Trophoblast cell (in vitro differentiated cells and primary cell): ENCODE results near the gene CSH1. TPM values are rescaled to one million over a fixed set of nuclear protein-coding genes. Genes with fewer than 3 reads are reported as not detected.
"Not testable (repeated sequence)": the region's sequence is repeated elsewhere in the genome, so short reads cannot be mapped to it uniquely, and the experiment has no call there.

ENCODE experiments used
- DNase-seq, 2 donors: peaks; one replicate each; pipeline ENCODE4 v3.0.0-alpha.2; 2016
- H2AFZ ChIP-seq: 2 replicates; pipeline ENCODE4 v1.6.1; 2013; ENCODE audit warnings: low read length, moderate library complexity, mild to moderate bottlenecking; ENCODE audit not compliant: insufficient read depth, poor library complexity
- H2AK5ac ChIP-seq: 2 replicates; pipeline ENCODE4 v1.6.1; 2013; ENCODE audit warnings: mild to moderate bottlenecking, low read length
- H2BK120ac ChIP-seq: 2 replicates; pipeline ENCODE4 v1.6.1; 2013; ENCODE audit warnings: low read length, mild to moderate bottlenecking, moderate library complexity; ENCODE audit not compliant: insufficient read depth, poor library complexity
- H2BK12ac ChIP-seq: 2 replicates; pipeline ENCODE4 v1.6.1; 2013; ENCODE audit warnings: mild to moderate bottlenecking, low read length, moderate library complexity
- H2BK5ac ChIP-seq: 2 replicates; pipeline ENCODE4 v1.6.1; 2013; ENCODE audit warnings: low read length, low read depth, moderate library complexity, mild to moderate bottlenecking; ENCODE audit not compliant: poor library complexity
- H3K14ac ChIP-seq: 2 replicates; pipeline ENCODE4 v1.6.1; 2013; ENCODE audit warnings: mild to moderate bottlenecking, low read length
- H3K18ac ChIP-seq: 2 replicates; pipeline ENCODE4 v1.6.1; 2013; ENCODE audit warnings: mild to moderate bottlenecking, low read length
- H3K23ac ChIP-seq: 2 replicates; pipeline ENCODE4 v1.6.1; 2013; ENCODE audit warnings: low read length
- H3K27ac ChIP-seq: 2 replicates; pipeline ENCODE4 v1.5.1; 2013; ENCODE audit warnings: low read depth, mild to moderate bottlenecking, inconsistent platforms, low read length, moderate library complexity
- H3K27me3 ChIP-seq: 2 replicates; pipeline ENCODE4 v1.6.1; 2013; ENCODE audit warnings: inconsistent platforms, mild to moderate bottlenecking, low read length, moderate library complexity; ENCODE audit not compliant: insufficient read depth
- H3K36me3 ChIP-seq, 2 experiments: 1 replicate in 1 of 2; 2 replicates in 1 of 2; pipeline ENCODE4 v1.6.1; 2013; ENCODE audit warnings: low read length in 2 of 2, mild to moderate bottlenecking in 2 of 2, moderate library complexity in 1 of 2; ENCODE audit not compliant: insufficient read depth in 2 of 2, control insufficient read depth in 1 of 2
- H3K4ac ChIP-seq: 2 replicates; pipeline ENCODE4 v1.6.1; 2013; ENCODE audit warnings: low read depth, mild to moderate bottlenecking, low read length, moderate library complexity
- H3K4me1 ChIP-seq, 2 experiments: 1 replicate in 1 of 2; 2 replicates in 1 of 2; pipeline ENCODE4 v1.6.1; 2013; ENCODE audit warnings: low read length in 2 of 2, mild to moderate bottlenecking in 2 of 2, moderate library complexity in 1 of 2; ENCODE audit not compliant: insufficient read depth in 2 of 2, control insufficient read depth in 1 of 2
- H3K4me2 ChIP-seq: 2 replicates; pipeline ENCODE4 v1.6.1; 2013; ENCODE audit warnings: inconsistent platforms, mild to moderate bottlenecking, low read length, moderate library complexity
- H3K4me3 ChIP-seq: 2 replicates; pipeline ENCODE4 v1.5.1; 2013; ENCODE audit warnings: mild to moderate bottlenecking, low read depth, low read length, inconsistent platforms
- H3K79me1 ChIP-seq: one replicate; pipeline ENCODE4 v1.6.1; 2013; ENCODE audit warnings: low read length
- H3K79me2 ChIP-seq: 2 replicates; pipeline ENCODE4 v1.6.1; 2013; ENCODE audit warnings: low read length, mild to moderate bottlenecking; ENCODE audit not compliant: control insufficient read depth, insufficient read depth, poor library complexity
- H3K9ac ChIP-seq: 2 replicates; pipeline ENCODE4 v1.6.1; 2013; ENCODE audit warnings: mild to moderate bottlenecking, low read length
- H3K9me3 ChIP-seq: 2 replicates; pipeline ENCODE4 v1.6.1; 2013; ENCODE audit warnings: low read depth, mild to moderate bottlenecking, control low read depth, inconsistent platforms, low read length; ENCODE audit not compliant: insufficient read depth
- H4K12ac ChIP-seq: 2 replicates; pipeline ENCODE4 v1.6.1; 2013; ENCODE audit warnings: low read depth, mild to moderate bottlenecking, low read length, moderate library complexity
- H4K8ac ChIP-seq: 2 replicates; pipeline ENCODE4 v1.6.1; 2013; ENCODE audit warnings: low read depth, mild to moderate bottlenecking, low read length, moderate library complexity
- H4K91ac ChIP-seq: one replicate; pipeline ENCODE4 v1.6.1; 2013; ENCODE audit warnings: low read depth, mild to moderate bottlenecking, low read length, moderate library complexity
- WGBS: extraction: QIAGEN DNeasy Blood & Tissue Kit; methylation state at CpG from one replicate; pipeline ENCODE4 v1.1.7; 2013; ENCODE audit warnings: missing lambda C conversion rate; ENCODE audit not compliant: insufficient read length, insufficient coverage; ENCODE audit errors: extremely low coverage; 5-methylcytosine and 5-hydroxymethylcytosine counted together
- polyA plus RNA-seq: library from polyadenylated mRNA; stranded (reverse); fragments of 200-250 nt; gene quantifications from 2 replicates; pipeline ENCODE4 v1.2.3, GENCODE V29; 2013

The CSH1 gene
- 0.08 TPM in 1 of 2 replicates, not detected in the other for polyA plus RNA-seq

GRCh38 chr17:63896524-63897354 is at the start of gene CSH1:
Gene CSH1 (minus strand): TSS chr17:63896574. CDS start chr17:63896511, 63 bp downstream.
- no CpG with 5 or more reads among the region's 14 CpGs for WGBS
- not testable (repeated sequence) for H2AK5ac ChIP-seq, H2BK5ac ChIP-seq

GRCh38 chr17:63945784-63946439 is 49.5 kb upstream of the CSH1 start:
- WGBS: no CpG with 5 or more reads among the region's 6 CpGs
- no peaks in the 10 kb centered on the region for H3K36me3 ChIP-seq
- no peak overlapping the region for H3K23ac ChIP-seq
- H3K27ac ChIP-seq: no peak overlapping the region
- H3K4ac ChIP-seq: no peak overlapping the region
- DNase-seq: no peak
- H4K12ac ChIP-seq: no peak overlapping the region
- H3K14ac ChIP-seq: no peak overlapping the region
- no peak overlapping the region for H4K91ac ChIP-seq
- H3K9me3 ChIP-seq: peaks cover 1% of the 10 kb centered on the region
- H2AFZ ChIP-seq: no peak overlapping the region
- no peak overlapping the region for H4K8ac ChIP-seq
- H3K79me1 ChIP-seq: no peaks in the 10 kb centered on the region
- H3K4me2 ChIP-seq: no peak overlapping the region
- H2BK120ac ChIP-seq: no peak overlapping the region
- H3K4me3 ChIP-seq: no peak overlapping the region
- no peak overlapping the region for H2AK5ac ChIP-seq
- H2BK5ac ChIP-seq: no peak overlapping the region
- no peak overlapping the region for H3K18ac ChIP-seq
- H3K79me2 ChIP-seq: no peaks in the 10 kb centered on the region
- no peak overlapping the region for H3K9ac ChIP-seq
- H3K4me1 ChIP-seq: no peaks in the 10 kb centered on the region
- H3K27me3 ChIP-seq: no peaks in the 10 kb centered on the region
- no peak overlapping the region for H2BK12ac ChIP-seq

More at GRCh38 chr17:63896524-63897354, at the start of gene CSH1:
- not testable (repeated sequence) for H3K9ac ChIP-seq, DNase-seq, H3K4me1 ChIP-seq, H3K23ac ChIP-seq, H3K27ac ChIP-seq, H3K9me3 ChIP-seq, H3K27me3 ChIP-seq, H4K8ac ChIP-seq, H3K4me2 ChIP-seq, H3K36me3 ChIP-seq, H2BK120ac ChIP-seq, H2BK12ac ChIP-seq, H3K18ac ChIP-seq, H3K14ac ChIP-seq, H2AFZ ChIP-seq, H4K91ac ChIP-seq, H3K79me2 ChIP-seq, H4K12ac ChIP-seq, H3K79me1 ChIP-seq, H3K4ac ChIP-seq, H3K4me3 ChIP-seq

GRCh38 chr17:63944736-63945499 is 48.5 kb upstream of the CSH1 start:
- Histone ChIP-seq H4K8ac (no peak overlapping the region), H3K79me1 (no peaks in the 10 kb centered on the region), H3K36me3 (no peaks in the 10 kb centered on the region), H2AK5ac (no peak overlapping the region), H3K9ac (no peak overlapping the region), H2BK120ac (no peak overlapping the region), H3K27ac (no peak overlapping the region), H3K4me3 (no peak overlapping the region), H4K91ac (no peak overlapping the region), H3K14ac (no peak overlapping the region), H2BK5ac (no peak overlapping the region), H2BK12ac (no peak overlapping the region), H3K9me3 (peaks cover 1% of the 10 kb centered on the region), H3K27me3 (no peaks in the 10 kb centered on the region), H2AFZ (no peak overlapping the region), H4K12ac (no peak overlapping the region), H3K18ac (no peak overlapping the region), H3K4me2 (no peak overlapping the region), H3K4me1 (no peaks in the 10 kb centered on the region), H3K4ac (no peak overlapping the region), H3K79me2 (no peaks in the 10 kb centered on the region), H3K23ac (no peak overlapping the region)
- no CpG with 5 or more reads among the region's 24 CpGs for WGBS
- DNase-seq: no peak

GRCh38 chr17:63943745-63944144 is 47.4 kb upstream of the CSH1 start:
- Histone ChIP-seq H3K9ac (no peak overlapping the region), H2BK5ac (no peak overlapping the region), H3K36me3 (no peaks in the 10 kb centered on the region), H2BK120ac (no peak overlapping the region), H3K23ac (no peak overlapping the region), H3K18ac (no peak overlapping the region), H3K27me3 (no peaks in the 10 kb centered on the region), H3K27ac (no peak overlapping the region), H3K79me1 (no peaks in the 10 kb centered on the region), H3K79me2 (no peaks in the 10 kb centered on the region), H3K4me1 (no peaks in the 10 kb centered on the region), H4K12ac (no peak overlapping the region), H2AFZ (no peak overlapping the region), H3K9me3 (no peaks in the 10 kb centered on the region), H3K4ac (no peak overlapping the region), H4K91ac (no peak overlapping the region), H2BK12ac (no peak overlapping the region), H2AK5ac (no peak overlapping the region), H4K8ac (no peak overlapping the region), H3K4me2 (no peak overlapping the region), H3K14ac (no peak overlapping the region), H3K4me3 (no peak overlapping the region)
- no CpG with 5 or more reads among the region's 9 CpGs for WGBS
- no peak for DNase-seq
